WERI-Rb-1 (cell line): ENCODE results near the gene ZNF503.

Experiments
- DNase-seq: peaks from one replicate; pipeline ENCODE4 v3.0.0-alpha.2; 2020
- H3K27ac ChIP-seq: fragments of 250-450 bp; sonication (Bioruptor Pico); 2 replicates; pipeline ENCODE4 v1.5.1; 2020; ENCODE audit warnings: mild to moderate bottlenecking, moderate library complexity
- H3K27me3 ChIP-seq: fragments of 250-450 bp; sonication (Bioruptor Pico); 2 replicates; pipeline ENCODE4 v1.5.1; 2021; ENCODE audit warnings: mild to moderate bottlenecking, low read depth, moderate library complexity; ENCODE audit not compliant: insufficient read depth, severe bottlenecking
- H3K36me3 ChIP-seq: fragments of 250-450 bp; sonication (Bioruptor Pico); 2 replicates; pipeline ENCODE4 v1.5.1; 2020; ENCODE audit warnings: mild to moderate bottlenecking, moderate library complexity
- H3K4me3 ChIP-seq: 2 replicates; pipeline ENCODE4 v1.5.1; 2011; ENCODE audit warnings: low read depth, mild to moderate bottlenecking, control low read depth, low read length
- H3K9me3 ChIP-seq: fragments of 250-450 bp; sonication (Bioruptor Pico); 2 replicates; pipeline ENCODE4 v1.5.1; 2021; ENCODE audit warnings: mild to moderate bottlenecking, moderate library complexity; ENCODE audit not compliant: severe bottlenecking
- CTCF ChIP-seq: IDR thresholded peaks from 2 replicates; pipeline ENCODE4 v1.5.1; 2011; ENCODE audit warnings: low read depth, mild to moderate bottlenecking, control low read depth, inconsistent platforms, low read length

The ZNF503 gene

GRCh38 chr10:75406462-75407223 lies 5.1 kb upstream of the ZNF503 start:
- Histone ChIP-seq H3K9me3 (no peaks in the 10 kb centered on the region), H3K27ac (no peak overlapping the region), H3K4me3 (no peak overlapping the region), H3K27me3 (no peaks in the 10 kb centered on the region), H3K36me3 (no peaks in the 10 kb centered on the region)
- no peak for TF ChIP-seq CTCF
- DNase-seq = no peak

- Histone ChIP-seq H3K27ac (peak overlapping the region; percentile 95), H3K9me3 (no peaks in the 10 kb centered on the region), H3K36me3 (no peaks in the 10 kb centered on the region), H3K27me3 (no peaks in the 10 kb centered on the region), H3K4me3 (peak overlapping the region; percentile 98)
- TF ChIP-seq CTCF = no peak
- DNase-seq = no peak
Measured at GRCh38 chr10:75405598-75406461, 4.3 kb upstream of the ZNF503 start.

GRCh38 chr10:75404815-75405597 lies 3.4 kb upstream of the ZNF503 start:
- peak; percentile 90 for DNase-seq
- peak; percentile 30; the same call in 1 of the 2 replicates for TF ChIP-seq CTCF
- peak overlapping the region; percentile 95 for H3K27ac ChIP-seq
- peak overlapping the region; percentile 98 for H3K4me3 ChIP-seq
- no peaks in the 10 kb centered on the region for H3K9me3 ChIP-seq
- no peaks in the 10 kb centered on the region for H3K27me3 ChIP-seq
- H3K36me3 ChIP-seq = no peaks in the 10 kb centered on the region

GRCh38 chr10:75403939-75404814 lies 2.6 kb upstream of the ZNF503 start:
- no peak for TF ChIP-seq CTCF

More at GRCh38 chr10:75403939-75404814, 2.6 kb upstream of the ZNF503 start:
- Histone ChIP-seq H3K4me3 (peak overlapping the region; percentile 98), H3K27me3 (no peaks in the 10 kb centered on the region), H3K9me3 (no peaks in the 10 kb centered on the region), H3K36me3 (peaks cover 6% of the 10 kb centered on the region), H3K27ac (peak overlapping the region; percentile 95)
- peak; percentile 62 for DNase-seq
